ENCODE data around the gene ZBTB2.

- TF ChIP-seq CTCF (IDR thresholded peaks at IDR 0.05) (no peak), POLR2A (IDR thresholded peaks at IDR 0.05; ENCODE audit: low read depth) (no peak), POLR2AphosphoS5 (IDR thresholded peaks at IDR 0.05) (no peak)
These were observed 36.9 kb upstream of the ZBTB2 start for GRCh38 chr6:151428093-151428735.

Data from esophagus muscularis mucosa (tissue), 3 donors.